Limb (tissue), 2 donors: ENCODE data around the gene NDUFV1.
"Not testable (repeated sequence)": the region's sequence is repeated elsewhere in the genome, so short reads cannot be mapped to it uniquely, and the experiment has no call there.

ENCODE experiments used
- DNase-seq, 2 donors: peaks; one replicate each; pipeline ENCODE4 v3.0.0-alpha.2; 2016; ENCODE audit errors: extremely low spot score in 2 of 2

The NDUFV1 gene

GRCh38 chr11:67611165-67611564 is 4.4 kb downstream of the NDUFV1 start:
- no peak for DNase-seq

- no peak for DNase-seq
Observed at GRCh38 chr11:67611704-67612587, 5.2 kb downstream of the NDUFV1 start.

DNA sequence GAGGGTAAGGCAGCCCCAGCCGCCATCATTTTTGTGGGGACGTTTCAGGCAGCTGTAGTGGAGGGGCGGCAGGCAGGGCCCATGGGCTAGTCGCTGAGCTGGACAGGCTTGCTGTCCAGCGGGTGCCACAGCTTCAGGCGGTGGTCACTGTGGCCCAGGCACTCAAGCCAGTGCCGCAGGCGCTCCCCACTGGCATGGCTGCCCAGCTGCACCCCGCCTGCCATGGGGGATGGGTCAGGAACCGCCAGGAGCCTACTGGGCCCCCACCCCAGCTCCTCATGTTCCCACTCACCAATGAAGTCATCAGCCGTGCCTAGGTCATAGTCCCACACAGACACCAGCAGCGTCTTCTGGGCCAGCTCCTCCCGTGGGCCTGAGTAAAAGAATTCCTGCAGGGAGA is 6.0 kb downstream of the NDUFV1 start:
- no peak for DNase-seq

DNA sequence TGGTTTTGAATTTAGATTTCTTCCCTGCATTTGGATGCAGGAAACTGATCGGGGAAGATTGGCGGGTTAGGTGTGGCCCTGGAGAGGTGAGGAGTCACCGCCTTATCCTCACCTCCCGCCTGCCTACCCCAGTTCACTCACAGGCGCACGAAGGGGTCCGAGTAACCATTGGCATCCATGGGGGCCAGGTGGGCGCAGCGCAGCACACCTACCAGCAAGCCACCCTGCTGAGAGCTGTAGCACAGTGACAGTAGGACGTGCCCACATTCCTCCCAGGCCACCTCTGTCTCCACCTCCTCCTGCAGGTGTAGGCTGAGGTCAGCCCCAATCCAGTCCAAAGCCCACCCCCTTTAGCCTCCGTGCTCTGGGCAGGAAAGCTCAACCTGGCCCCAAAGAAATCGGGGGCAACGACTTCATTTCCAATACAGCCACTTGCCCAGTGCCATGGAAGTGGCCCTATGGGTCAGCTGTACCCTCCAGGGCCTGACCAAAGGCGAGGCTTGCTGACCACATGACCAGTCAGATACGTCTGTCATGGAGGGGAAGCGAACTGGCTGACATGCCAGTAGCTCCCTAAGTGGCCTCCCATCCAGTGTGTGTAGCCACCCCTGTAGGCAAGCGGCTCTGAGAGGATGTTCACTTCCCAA is 6.7 kb downstream of the NDUFV1 start:
- DNase-seq: no peak

- peak; percentile 18 to 75 for DNase-seq
Observed at GRCh38 chr11:67613960-67614715, 7.4 kb downstream of the NDUFV1 start.

DNA sequence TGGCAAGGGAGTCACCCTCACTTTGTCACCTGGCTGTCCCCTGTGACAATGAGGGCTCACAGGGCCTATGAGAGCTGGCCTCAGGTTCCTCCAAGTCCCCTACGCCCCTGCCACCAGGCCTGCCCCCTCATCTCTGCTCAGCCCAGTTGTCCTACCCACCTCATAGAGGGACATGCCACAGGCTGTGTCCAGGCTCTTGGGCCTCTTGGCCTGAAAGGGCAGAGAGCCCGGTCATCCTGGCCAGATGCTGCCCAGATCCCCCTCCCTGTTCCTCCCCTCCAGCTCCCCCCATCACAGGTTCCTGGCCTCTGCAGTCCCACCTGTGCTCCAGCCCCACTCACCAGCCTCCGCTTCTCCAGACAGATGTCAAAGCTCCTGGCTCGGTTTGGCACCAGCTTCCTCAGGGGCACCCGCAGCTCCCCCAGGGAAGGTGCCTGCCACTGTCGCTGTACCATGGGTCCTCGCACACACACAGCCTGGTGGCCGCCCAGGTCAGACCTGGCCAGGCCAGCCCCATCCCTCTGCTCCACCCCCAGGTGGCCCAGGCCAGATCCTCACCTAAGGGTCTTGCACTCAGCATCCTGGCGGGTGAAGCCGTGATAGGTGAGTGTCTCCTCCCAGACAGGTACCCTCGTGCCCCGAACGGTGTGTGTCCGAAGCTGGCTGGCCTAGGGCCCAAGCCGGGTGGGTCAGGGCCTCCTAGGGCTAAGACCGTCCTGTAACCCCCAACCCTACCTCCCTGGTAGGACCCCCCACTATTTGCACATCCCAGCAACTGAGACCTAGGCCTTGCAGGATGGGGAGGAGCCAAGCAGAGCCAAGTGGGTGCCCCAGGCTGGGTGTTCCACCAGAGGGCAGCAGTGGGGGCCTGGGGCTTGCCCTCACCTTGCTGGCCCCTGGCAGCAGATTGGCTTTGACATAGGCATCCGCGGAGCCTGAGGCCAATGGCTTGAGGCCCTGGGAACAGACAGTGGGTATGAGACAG is 8.3 kb downstream of the NDUFV1 start:
- DNase-seq: peak in 1 of 2 donors; percentile 36

DNA sequence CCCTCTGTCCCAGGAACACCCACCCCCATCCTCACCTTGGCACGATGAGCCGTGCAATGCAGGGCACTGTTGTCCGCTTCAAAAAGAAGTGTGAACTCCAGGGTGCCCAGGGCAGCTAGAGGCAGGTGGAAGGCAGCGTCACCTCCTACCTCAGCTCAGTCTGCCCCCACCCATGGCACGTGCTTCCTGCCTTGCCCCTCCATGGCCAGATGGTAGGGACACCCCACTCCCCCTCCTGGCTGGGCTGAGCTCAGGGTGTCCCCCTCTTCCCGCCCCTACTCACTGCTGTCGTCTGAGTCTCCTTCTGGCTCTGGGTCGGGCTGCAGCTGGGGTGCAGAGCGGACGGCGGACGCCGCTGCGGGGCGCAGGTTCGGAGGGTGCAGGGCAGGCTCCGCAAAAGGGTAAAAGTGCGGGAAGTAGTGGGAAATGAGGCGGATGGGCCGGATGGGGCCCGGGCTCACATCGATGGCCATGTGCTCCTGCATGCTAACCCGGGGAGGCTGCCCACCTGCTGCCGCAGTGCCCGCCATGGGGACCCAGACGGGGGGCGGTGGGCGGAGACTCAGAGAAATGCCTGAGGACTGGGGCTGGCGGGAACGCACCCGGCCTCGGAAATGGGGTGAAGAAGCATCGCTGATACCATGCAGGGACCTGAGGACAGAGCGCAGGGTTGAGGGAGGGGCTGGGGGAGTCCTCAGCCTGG is 9.1 kb downstream of the NDUFV1 start:
- DNase-seq: peak in 1 of 2 donors; percentile 24

DNA sequence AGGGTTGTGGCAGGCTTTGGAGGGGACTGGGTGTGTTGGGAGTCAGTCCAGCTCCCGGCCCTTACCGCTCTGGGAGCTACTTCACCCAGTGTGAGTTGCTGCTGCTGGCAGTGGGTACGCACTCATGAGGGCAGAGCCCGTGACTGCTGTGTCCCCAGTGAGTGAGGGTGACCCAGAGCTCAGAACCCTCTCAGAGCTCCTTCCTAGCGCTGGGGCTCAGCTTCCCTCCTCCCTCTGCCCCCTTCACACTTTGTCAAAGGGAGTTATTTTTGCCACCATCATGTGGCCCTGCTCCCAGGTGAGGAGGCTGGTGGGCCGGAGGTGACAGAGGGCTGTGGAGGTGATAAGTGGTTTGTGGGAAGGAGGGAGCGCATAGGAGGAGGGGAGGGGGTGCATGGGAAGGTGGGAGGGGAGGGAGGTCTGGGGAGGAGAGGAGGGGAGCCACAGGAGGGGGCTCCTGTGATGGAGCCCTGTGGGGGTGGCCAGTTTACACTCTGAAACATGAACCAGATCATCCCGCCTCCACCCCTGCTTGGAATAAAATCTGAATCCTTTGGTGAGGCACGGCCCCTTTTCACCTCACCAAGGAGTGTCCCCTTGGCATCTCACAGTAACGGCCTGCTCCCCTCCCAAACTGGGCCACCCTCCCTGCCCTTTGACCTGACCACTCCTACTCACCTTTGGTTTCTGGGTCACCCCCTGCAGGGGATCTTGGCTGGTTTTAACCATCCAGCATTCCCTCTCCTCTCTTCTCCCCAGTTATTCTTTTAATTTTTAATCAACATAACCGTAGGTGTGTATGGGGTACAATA is 9.9 kb downstream of the NDUFV1 start:
- no peak for DNase-seq

GRCh38 chr11:67617243-67617953 is 10.7 kb downstream of the NDUFV1 start:
- DNase-seq: no peak

DNA sequence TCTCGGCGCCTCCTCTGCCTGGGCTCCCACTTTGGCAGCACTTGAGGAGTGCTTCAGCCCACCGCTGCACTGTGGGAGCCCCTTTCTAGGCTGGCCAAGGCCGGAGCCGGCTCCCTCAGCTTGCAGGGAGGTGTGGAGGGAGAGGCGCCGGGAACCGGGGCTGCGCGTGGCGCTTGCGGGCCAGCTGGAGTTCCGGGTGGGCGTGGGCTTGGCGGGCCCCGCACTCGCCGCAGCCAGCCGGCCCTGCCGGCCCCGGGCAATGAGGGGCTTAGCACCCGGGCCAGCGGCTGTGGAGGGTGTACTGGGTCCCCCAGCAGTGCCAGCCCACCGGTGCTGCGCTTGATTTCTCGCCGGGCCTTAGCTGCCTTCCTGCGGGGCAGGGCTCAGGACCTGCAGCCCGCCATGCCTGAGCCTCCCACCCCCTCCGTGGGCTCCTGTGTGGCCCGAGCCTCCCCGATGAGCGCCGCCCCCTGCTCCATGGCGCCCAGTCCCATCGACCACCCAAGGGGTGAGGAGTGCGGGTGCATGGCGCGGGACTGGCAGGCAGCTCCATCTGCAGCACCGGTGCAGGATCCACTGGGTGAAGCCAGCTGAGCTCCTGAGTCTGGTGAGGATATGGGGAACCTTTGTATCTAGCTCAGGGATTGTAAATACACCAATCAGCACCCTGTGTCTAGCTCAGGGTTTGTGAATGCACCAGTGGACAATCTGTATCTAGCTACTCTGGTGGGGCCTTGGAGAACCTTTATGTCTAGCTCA is 12.3 kb downstream of the NDUFV1 start:
- not testable (repeated sequence) for DNase-seq

DNA sequence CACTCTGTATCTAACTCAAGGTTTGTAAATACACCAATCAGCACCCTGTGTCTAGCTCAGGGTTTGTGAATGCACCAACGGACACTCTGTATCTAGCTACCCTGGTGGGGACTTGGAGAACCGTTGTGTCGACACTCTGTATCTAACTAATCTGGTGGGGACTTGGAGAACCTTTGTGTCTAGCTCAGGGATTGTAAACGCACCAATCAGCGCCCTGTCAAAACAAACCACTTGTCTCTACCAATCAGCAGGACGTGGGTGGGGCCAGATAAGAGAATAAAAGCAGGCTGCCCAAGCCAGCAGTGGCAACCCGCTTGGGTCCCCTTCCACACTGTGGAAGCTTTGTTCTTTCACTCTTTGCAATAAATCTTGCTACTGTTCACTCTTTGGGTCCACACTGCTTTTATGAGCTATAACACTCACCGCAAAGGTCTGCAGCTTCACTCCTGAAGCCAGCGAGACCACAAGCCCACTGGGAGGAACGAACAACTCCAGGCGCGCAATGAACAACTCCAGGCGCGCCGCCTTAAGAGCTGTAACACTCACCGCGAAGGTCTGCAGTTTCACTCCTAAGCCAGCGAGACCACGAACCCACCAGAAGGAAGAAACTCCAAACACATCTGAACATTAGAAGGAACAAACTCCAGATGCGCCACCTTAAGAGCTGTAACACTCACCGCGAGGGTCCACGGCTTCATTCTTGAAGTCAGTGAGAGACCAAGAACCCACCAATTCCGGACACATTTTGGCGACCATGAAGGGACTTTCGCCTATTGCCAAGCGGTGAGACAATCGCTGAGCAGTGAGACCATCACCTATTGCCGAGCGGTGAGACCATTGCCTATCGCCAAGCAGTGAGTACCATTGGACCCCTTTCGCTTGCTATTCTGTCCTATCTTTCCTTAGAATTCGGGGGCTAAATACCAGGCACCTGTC is 13.2 kb downstream of the NDUFV1 start:
- not testable (repeated sequence) for DNase-seq

DNA sequence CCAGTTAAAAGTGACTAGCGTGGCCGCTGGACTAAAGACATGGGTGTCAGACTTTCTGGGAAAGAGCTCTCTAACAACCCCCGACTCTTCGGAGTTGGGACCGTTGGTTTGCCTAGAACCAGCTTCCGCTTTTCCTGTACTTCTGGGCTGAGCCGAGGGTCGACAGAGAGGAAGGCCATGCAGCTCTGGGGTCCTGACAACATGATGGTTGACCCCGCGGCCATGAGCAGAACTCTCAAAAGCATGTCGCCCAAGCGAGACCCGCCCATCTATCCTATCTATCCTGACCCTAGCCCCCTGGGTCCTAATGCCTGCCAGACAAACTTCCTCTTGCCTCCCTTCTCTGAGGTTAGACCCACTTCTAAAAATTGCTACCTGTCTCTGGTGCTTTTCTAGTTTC is 13.9 kb downstream of the NDUFV1 start:
- DNase-seq: not testable (repeated sequence)

DNA sequence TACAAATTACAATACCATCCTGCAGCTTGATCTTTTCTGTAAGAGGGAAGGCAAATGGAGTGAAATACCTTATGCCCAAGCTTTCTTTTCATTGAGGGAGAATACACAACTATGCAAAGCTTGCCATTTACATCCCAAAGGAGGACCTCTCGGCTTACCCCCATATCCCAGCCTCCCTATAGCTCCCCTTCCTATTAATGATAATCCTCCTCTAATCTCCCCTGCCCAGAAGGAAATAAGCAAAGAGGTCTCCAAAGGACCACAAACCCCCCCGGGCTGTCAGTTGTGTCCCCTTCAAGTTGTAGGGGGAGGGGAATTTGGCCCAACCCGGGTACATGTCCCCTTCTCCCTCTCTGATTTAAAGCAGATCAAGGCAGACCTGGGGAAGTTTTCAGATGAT is 15.2 kb downstream of the NDUFV1 start:
- not testable (repeated sequence) for DNase-seq

- DNase-seq: not testable (repeated sequence)
Observed at GRCh38 chr11:67622905-67623304, 16.2 kb downstream of the NDUFV1 start.

DNA sequence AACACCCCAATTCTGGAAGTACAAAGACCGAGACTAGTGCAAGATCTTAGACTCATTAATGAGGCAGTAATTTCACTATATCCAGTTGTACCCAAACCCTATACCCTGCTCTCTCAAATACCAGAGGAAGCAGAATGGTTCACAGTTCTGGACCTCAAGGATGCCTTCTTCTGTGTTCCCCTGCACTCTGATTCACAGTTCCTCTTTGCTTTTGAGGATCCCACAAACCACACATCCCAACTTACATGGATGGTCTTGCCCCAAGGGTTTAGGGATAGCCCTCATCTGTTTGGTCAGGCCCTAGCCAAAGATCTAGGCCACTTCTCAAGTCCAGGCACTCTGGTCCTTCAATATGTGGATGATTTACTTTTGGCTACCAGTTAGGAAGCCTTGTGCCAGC is 17.1 kb downstream of the NDUFV1 start:
- not testable (repeated sequence) for DNase-seq

GRCh38 chr11:67626131-67626833 is 19.5 kb downstream of the NDUFV1 start:
- DNase-seq: not testable (repeated sequence)
